Ishikawa (cell line): ENCODE data around the gene CARNS1.

Experiments used
- CREB1 ChIP-seq: IDR thresholded peaks from 2 replicates; pipeline ENCODE4 v1.6.1; 2012; ENCODE audit warnings: low read depth
- EP300 ChIP-seq: IDR thresholded peaks from 2 replicates; pipeline ENCODE4 v1.6.1; 2012; ENCODE audit warnings: borderline replicate concordance
- FOXM1 ChIP-seq: IDR thresholded peaks from 2 replicates; pipeline ENCODE4 v1.6.1; 2012; ENCODE audit warnings: low read depth, borderline replicate concordance
- MAX ChIP-seq: IDR thresholded peaks from 2 replicates; pipeline ENCODE4 v1.6.1; 2012
- RAD21 ChIP-seq: IDR thresholded peaks from 2 replicates; pipeline ENCODE4 v1.6.1; 2012; ENCODE audit warnings: low read depth
- REST ChIP-seq: IDR thresholded peaks from 2 replicates; pipeline ENCODE4 v1.6.1; 2012; ENCODE audit warnings: low read depth, mild to moderate bottlenecking
- TAF1 ChIP-seq: IDR thresholded peaks from 2 replicates; pipeline ENCODE4 v1.6.1; 2012; ENCODE audit warnings: low read depth, mild to moderate bottlenecking
- YY1 ChIP-seq: IDR thresholded peaks from 2 replicates; pipeline ENCODE4 v1.6.1; 2012; ENCODE audit warnings: low read depth

- TF ChIP-seq RAD21 (no peak), EP300 (no peak), MAX (no peak), YY1 (no peak), REST (no peak), CREB1 (no peak), FOXM1 (no peak), TAF1 (no peak)
These were observed 3.2 kb downstream of the CARNS1 start for GRCh38 chr11:67418476-67419281.
